Left ventricle myocardium inferior (tissue), 1 donor: ENCODE measurements around the gene PSPN. TPM values are rescaled to one million over a fixed set of nuclear protein-coding genes. Genes with fewer than 3 reads are reported as not detected.
"Not testable (repeated sequence)": the region's sequence is repeated elsewhere in the genome, so short reads cannot be mapped to it uniquely, and the experiment has no call there.

ENCODE experiments used
- DNase-seq: peaks from one replicate; pipeline ENCODE4 v3.0.0-alpha.2; 2020
- H3K27ac ChIP-seq: fragments of 200-600 bp; replicated peaks from 2 replicates; pipeline ENCODE4 v1.8.0; 2021
- H3K27me3 ChIP-seq: fragments of 200-600 bp; 2 replicates; pipeline ENCODE4 v1.8.0; 2021; ENCODE audit warnings: low read depth
- H3K36me3 ChIP-seq: fragments of 200-600 bp; 2 replicates; pipeline ENCODE4 v1.8.0; 2021
- H3K4me1 ChIP-seq: fragments of 200-600 bp; 2 replicates; pipeline ENCODE4 v1.8.0; 2021
- H3K4me3 ChIP-seq: fragments of 200-600 bp; 2 replicates; pipeline ENCODE4 v1.8.0; 2021; ENCODE audit warnings: mild to moderate bottlenecking, moderate library complexity
- H3K9me3 ChIP-seq: fragments of 200-600 bp; replicated peaks from 2 replicates; pipeline ENCODE4 v1.8.0; 2021
- CTCF ChIP-seq: fragments of 200-600 bp; IDR thresholded peaks from 2 replicates; pipeline ENCODE4 v1.8.0; 2021; ENCODE audit warnings: antibody characterized with exemption, mild to moderate bottlenecking, borderline replicate concordance
- intact Hi-C: fragments of 100-400 bp; cut with micrococcal nuclease; formaldehyde crosslinking; loops from one replicate; pipeline ENCODE4 v1.11.0; 2022
- total RNA-seq: library from RNA; stranded (reverse); fragmentation: NEBNext Ultra II Directional; extraction: Animal tissue kit (Norgen Biotek cat#: 25700); gene quantifications from one replicate; pipeline ENCODE4 v1.2.1, GENCODE V29; 2021
- donor health status: DM: no; HTN: yes; CAD: no; lungs with severe emphysema.

PSPN gene
- total RNA-seq, 1 donor from 2014 or later, result 1.2 TPM

GRCh38 chr19:6373096-6373812, 2.5 kb downstream of the PSPN start:
- peak; percentile 99 for DNase-seq
- intact Hi-C loops, result no loop called here
- no peaks in the 10 kb centered on the region for H3K27me3 ChIP-seq
- H3K4me1 ChIP-seq, result peaks cover 22% of the 10 kb centered on the region
- peak overlapping the region; percentile 100 for H3K27ac ChIP-seq
- H3K9me3 ChIP-seq, result no peaks in the 10 kb centered on the region
- H3K36me3 ChIP-seq, result peaks cover 20% of the 10 kb centered on the region
- H3K4me3 ChIP-seq, result peak overlapping the region; percentile 99
- no peak for TF ChIP-seq CTCF

GRCh38 chr19:6372594-6373095, 3.1 kb downstream of the PSPN start, which contains the start of gene ALKBH7:
ALKBH7 (plus strand) TSS chr19:6372794; CDS start chr19:6372821, 27 bp downstream.
- peak within 1 kb of the TSS; percentile 99 for H3K4me3 ChIP-seq
- peak within 1 kb of the TSS; percentile 100 for H3K27ac ChIP-seq
- no peak for TF ChIP-seq CTCF
- peaks cover 26% of the 10 kb centered on the region for H3K36me3 ChIP-seq
- no peaks in the 10 kb centered on the region for H3K27me3 ChIP-seq
- H3K4me1 ChIP-seq, result peaks cover 22% of the 10 kb centered on the region
- intact Hi-C loops, result no loop called here
- peak; percentile 97 for DNase-seq
- no peaks in the 10 kb centered on the region for H3K9me3 ChIP-seq

- H3K27me3 ChIP-seq, result no peaks in the 10 kb centered on the region
- intact Hi-C loops, result no loop called here
- peaks cover 64% of the 10 kb centered on the region for H3K36me3 ChIP-seq
- no peak for TF ChIP-seq CTCF
- no peak overlapping the region for H3K27ac ChIP-seq
- no peaks in the 10 kb centered on the region for H3K9me3 ChIP-seq
- no peak overlapping the region for H3K4me3 ChIP-seq
- no peak for DNase-seq
- H3K4me1 ChIP-seq, result peaks cover 15% of the 10 kb centered on the region
Observed at GRCh38 chr19:6364353-6364752, 11.4 kb downstream of the PSPN start.

- Histone ChIP-seq H3K27ac (peak overlapping the region; percentile 94), H3K36me3 (peaks cover 46% of the 10 kb centered on the region), H3K9me3 (no peaks in the 10 kb centered on the region), H3K4me1 (peaks cover 15% of the 10 kb centered on the region), H3K4me3 (peak overlapping the region; percentile 98), H3K27me3 (no peaks in the 10 kb centered on the region)
- intact Hi-C loops, result no loop called here
- no peak for DNase-seq
- no peak for TF ChIP-seq CTCF
Observed at GRCh38 chr19:6362351-6362801, 13.4 kb downstream of the PSPN start.

GRCh38 chr19:6362027-6362350, 13.7 kb downstream of the PSPN start:
- Histone ChIP-seq H3K4me3 (peak overlapping the region; percentile 98), H3K4me1 (peaks cover 15% of the 10 kb centered on the region), H3K27ac (peak overlapping the region; percentile 94), H3K9me3 (no peaks in the 10 kb centered on the region), H3K36me3 (peaks cover 42% of the 10 kb centered on the region), H3K27me3 (no peaks in the 10 kb centered on the region)
- no peak for DNase-seq
- no peak for TF ChIP-seq CTCF
- intact Hi-C loops, result no loop called here

GRCh38 chr19:6360857-6361216, 14.9 kb downstream of the PSPN start:
- Histone ChIP-seq H3K4me1 (peaks cover 15% of the 10 kb centered on the region), H3K27ac (peak overlapping the region; percentile 94), H3K36me3 (peaks cover 31% of the 10 kb centered on the region), H3K4me3 (peak overlapping the region; percentile 98)
- H3K27me3 ChIP-seq, DNase-seq, H3K9me3 ChIP-seq, intact Hi-C loops: not testable (repeated sequence)

GRCh38 chr19:6360445-6360844, 15.3 kb downstream of the PSPN start:
- DNase-seq, H3K27me3 ChIP-seq, H3K9me3 ChIP-seq, H3K4me3 ChIP-seq, H3K27ac ChIP-seq, intact Hi-C loops: not testable (repeated sequence)
- peaks cover 27% of the 10 kb centered on the region for H3K36me3 ChIP-seq
- H3K4me1 ChIP-seq, result peaks cover 15% of the 10 kb centered on the region
